ENCODE measurements around the gene KLHL40. TPM values are rescaled to one million over a fixed set of nuclear protein-coding genes. Genes with fewer than 3 reads are reported as not detected.

KLHL40 gene
- total and polyA plus RNA-seq, 11 donors, result 0.19 to 6.8 (median 0.73) TPM; not detected in 1

DNA sequence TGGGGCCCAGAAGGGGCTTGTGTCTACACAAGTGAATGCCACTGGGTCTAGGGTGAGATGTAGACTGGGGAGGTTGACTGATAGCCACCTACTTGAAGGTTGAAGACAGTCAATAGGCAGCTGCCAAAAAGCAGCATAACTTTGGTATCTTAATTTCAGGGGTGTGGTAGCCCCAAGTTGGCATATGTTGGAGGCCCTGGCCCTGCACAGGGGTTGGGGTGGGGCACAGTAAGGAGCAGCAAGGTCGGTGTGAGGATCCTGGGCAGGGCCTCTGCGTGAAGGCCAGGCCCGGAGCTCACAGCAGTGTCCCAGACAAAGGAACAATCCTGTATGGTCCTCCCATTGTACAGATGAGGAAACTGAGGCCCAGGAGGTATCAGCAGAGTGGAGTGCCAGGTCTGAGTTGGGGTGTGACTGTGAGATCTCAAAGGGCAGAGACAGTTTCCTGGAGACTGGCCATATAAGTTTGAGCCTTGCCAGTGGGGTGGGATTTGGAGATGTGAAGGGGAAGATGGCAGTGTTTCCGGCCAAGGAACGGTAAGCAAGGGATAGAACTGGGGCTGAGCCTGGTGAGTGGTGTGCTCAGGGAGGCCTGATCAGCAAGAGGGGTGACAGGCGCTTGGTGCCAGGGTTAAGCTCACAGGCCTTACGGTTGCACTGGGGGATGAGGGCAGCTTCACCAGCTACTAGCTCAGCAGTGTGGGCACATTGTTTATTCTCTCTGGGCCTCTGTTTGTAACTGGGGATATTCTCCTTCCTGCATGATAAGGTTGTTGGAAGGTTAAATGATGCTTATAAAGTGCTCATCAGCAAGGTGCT, 1.7 kb downstream of the KLHL40 start:
- Histone ChIP-seq H3K27me3 (peaks cover 0 to 6% (median 0%) of the 10 kb centered on the region in 9 donors), H3K9me3 (no peaks in the 10 kb centered on the region), H3K27ac (peak overlapping the region in 1 of 12 donors; percentile 52), H3K4me3 (no peak overlapping the region), H3K4me1 (peaks cover 0 to 25% (median 8%) of the 10 kb centered on the region in 12 donors), H3K36me3 (peaks cover 0 to 2% (median 0%) of the 10 kb centered on the region in 9 donors)
- DNase-seq, result peak in 2 of 5 donors; percentile 29 to 37
- intact Hi-C loops (cut with DNase I), result no loop called here
- no peak for ATAC-seq
- TF ChIP-seq, protein P1, sequence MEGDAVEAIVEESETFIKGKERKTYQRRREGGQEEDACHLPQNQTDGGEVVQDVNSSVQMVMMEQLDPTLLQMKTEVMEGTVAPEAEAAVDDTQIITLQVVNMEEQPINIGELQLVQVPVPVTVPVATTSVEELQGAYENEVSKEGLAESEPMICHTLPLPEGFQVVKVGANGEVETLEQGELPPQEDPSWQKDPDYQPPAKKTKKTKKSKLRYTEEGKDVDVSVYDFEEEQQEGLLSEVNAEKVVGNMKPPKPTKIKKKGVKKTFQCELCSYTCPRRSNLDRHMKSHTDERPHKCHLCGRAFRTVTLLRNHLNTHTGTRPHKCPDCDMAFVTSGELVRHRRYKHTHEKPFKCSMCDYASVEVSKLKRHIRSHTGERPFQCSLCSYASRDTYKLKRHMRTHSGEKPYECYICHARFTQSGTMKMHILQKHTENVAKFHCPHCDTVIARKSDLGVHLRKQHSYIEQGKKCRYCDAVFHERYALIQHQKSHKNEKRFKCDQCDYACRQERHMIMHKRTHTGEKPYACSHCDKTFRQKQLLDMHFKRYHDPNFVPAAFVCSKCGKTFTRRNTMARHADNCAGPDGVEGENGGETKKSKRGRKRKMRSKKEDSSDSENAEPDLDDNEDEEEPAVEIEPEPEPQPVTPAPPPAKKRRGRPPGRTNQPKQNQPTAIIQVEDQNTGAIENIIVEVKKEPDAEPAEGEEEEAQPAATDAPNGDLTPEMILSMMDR (IDR thresholded peaks at IDR 0.05), result no peak
- TF ChIP-seq POLR2A (IDR thresholded peaks at IDR 0.05), result no peak
- WGBS, 4 donors, result 71 to 78% (median 75%) methylated on average over 7 of the region's 7 CpGs

DNA sequence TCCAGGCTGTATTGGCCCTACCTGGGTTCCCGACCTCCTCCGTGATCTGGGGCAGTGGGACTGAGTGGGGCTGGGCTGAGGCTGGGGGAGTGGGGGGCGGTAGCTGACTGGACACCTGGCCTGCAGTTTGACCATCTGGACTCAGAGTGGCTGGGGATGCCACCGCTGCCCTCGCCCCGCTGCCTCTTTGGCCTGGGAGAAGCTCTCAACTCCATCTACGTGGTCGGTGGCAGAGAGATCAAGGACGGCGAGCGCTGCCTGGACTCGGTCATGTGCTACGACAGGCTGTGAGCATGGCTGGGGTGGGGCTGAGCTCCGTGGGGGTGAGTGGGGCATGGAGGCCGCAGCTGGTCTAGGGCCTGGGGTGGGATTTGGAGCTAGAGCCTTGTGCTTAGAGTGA, 2.7 kb downstream of the KLHL40 start:
- Histone ChIP-seq H3K9me3 (no peaks in the 10 kb centered on the region), H3K4me1 (peaks cover 0 to 21% (median 8%) of the 10 kb centered on the region in 12 donors), H3K27ac (peak overlapping the region in 1 of 12 donors; percentile 52), H3K36me3 (peaks cover 0 to 6% (median 0%) of the 10 kb centered on the region in 9 donors), H3K4me3 (no peak overlapping the region), H3K27me3 (peaks cover 0 to 6% (median 0%) of the 10 kb centered on the region in 9 donors)
- WGBS, 4 donors, result 81 to 85% (median 82%) methylated on average over 15 of the region's 15 CpGs
- intact Hi-C loops (cut with DNase I), result no loop called here
- peak in 1 of 5 donors; percentile 36 for DNase-seq
- no peak for ATAC-seq
- TF ChIP-seq POLR2A (IDR thresholded peaks at IDR 0.05), result no peak
- TF ChIP-seq, protein P1 (IDR thresholded peaks at IDR 0.05), result no peak

DNA sequence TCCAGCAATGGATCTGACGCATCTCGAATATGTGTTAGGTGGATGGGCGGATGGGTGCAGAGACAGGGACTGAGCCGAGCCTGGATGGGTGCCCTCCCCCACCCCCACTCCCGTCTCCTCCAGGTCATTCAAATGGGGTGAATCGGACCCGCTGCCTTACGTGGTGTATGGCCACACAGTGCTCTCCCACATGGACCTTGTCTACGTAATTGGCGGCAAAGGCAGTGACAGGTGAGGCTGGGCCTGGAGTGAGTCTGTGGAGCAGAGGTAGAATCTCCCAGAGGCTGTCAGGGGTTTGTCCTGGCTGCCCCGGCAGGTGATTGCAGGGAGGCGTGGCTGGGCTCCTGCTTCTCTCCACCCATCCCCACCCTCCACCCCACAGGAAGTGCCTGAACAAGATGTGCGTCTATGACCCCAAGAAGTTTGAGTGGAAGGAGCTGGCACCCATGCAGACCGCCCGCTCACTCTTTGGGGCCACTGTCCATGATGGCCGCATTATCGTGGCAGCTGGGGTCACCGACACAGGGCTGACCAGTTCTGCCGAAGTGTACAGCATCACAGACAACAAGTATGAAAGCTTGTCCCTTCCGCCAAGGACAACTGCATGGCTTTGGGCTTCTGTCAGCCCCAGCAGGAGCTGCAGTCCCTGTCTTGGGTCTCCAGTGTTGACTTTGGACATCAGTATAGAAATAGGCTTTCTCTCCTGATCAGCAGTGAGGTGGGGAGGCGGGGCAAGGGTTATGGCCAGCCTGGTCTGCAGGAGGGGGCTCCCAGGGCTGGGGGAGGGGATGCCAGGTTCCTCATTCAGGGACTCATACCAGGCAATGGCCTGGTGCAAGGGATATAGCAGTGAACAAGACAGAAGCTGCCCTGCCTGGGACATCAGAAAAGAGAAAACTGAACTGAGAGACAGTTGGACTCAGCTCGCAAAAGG, 3.4 kb downstream of the KLHL40 start:
- DNase-seq (peak in 1 of 5 donors; percentile 7), ATAC-seq (no peak)
- 87 to 91% (median 91%) methylated on average over 18 to 22 of the region's 22 CpGs for WGBS, 4 donors
- H3K27ac ChIP-seq, result peak overlapping the region in 1 of 12 donors; percentile 52
- H3K9me3 ChIP-seq, result no peaks in the 10 kb centered on the region
- TF ChIP-seq, protein P1 (IDR thresholded peaks at IDR 0.05), result no peak
- TF ChIP-seq POLR2A (IDR thresholded peaks at IDR 0.05), result no peak
- H3K4me1 ChIP-seq, result peaks cover 0 to 21% (median 5%) of the 10 kb centered on the region in 12 donors
- H3K36me3 ChIP-seq, result peaks cover 0 to 7% (median 0%) of the 10 kb centered on the region in 9 donors
- intact Hi-C loops (cut with DNase I), result no loop called here
- H3K4me3 ChIP-seq, result no peak overlapping the region
- peaks cover 0 to 6% (median 0%) of the 10 kb centered on the region in 9 donors for H3K27me3 ChIP-seq

Measured in heart left ventricle (tissue), 16 donors.